Tibial nerve (tissue), 4 donors: ENCODE measurements around the gene DNAAF5. TPM values are rescaled to one million over a fixed set of nuclear protein-coding genes. Genes with fewer than 3 reads are reported as not detected.

Experiments
- DNase-seq, 2 donors: peaks; one replicate each; pipeline ENCODE4 v3.0.0-alpha.2; 2019; ENCODE audit warnings: low spot score in 2 of 2
- H3K27ac ChIP-seq, 4 donors: fragments of 200-600 bp; sonication (generic) in 3 of 4; one replicate each; pipeline ENCODE4 v1.5.1; 2017 to 2019; ENCODE audit warnings: mild to moderate bottlenecking in 1 of 4
- H3K27me3 ChIP-seq, 2 donors: fragments of 200-600 bp; sonication (generic) in 1 of 2; one replicate each; pipeline versions ENCODE4 v1.5.1 to v1.6.0; 2017 to 2019
- H3K36me3 ChIP-seq, 3 donors: fragments of 200-600 bp; sonication (generic); one replicate each; pipeline ENCODE4 v1.5.1; 2018 to 2019
- H3K4me1 ChIP-seq, 4 donors: fragments of 200-600 bp; sonication (generic) in 3 of 4; one replicate each; pipeline ENCODE4 v1.5.1; 2017 to 2019
- H3K4me3 ChIP-seq, 4 donors: fragments of 200-600 bp; sonication (generic) in 3 of 4; one replicate each; pipeline ENCODE4 v1.5.1; 2017 to 2019; ENCODE audit warnings: mild to moderate bottlenecking in 1 of 4, moderate library complexity in 1 of 4
- H3K9me3 ChIP-seq, 4 donors: fragments of 200-600 bp; sonication (generic) in 3 of 4; one replicate each; pipeline ENCODE4 v1.5.1; 2017 to 2019
- CTCF ChIP-seq, 5 experiments: fragments of 200-600 bp in 3 of 5; fragments of 450-650 bp in 2 of 5; sonication (generic) in 3 of 5; IDR thresholded peaks; one replicate each; pipeline ENCODE4 v1.5.1; 2016 to 2019; ENCODE audit warnings: antibody characterized with exemption in 5 of 5, mild to moderate bottlenecking in 3 of 5, moderate library complexity in 2 of 5
- EP300 ChIP-seq, 2 donors: sonication (generic); formaldehyde crosslinking; IDR thresholded peaks; one replicate each; pipeline ENCODE4 v1.6.1; 2017; ENCODE audit warnings: antibody characterized with exemption in 2 of 2, mild to moderate bottlenecking in 1 of 2
- POLR2A ChIP-seq, 2 donors: fragments of 450-650 bp; IDR thresholded peaks; one replicate each; pipeline ENCODE4 v1.6.1; 2017; ENCODE audit warnings: antibody characterized with exemption in 2 of 2, mild to moderate bottlenecking in 2 of 2, moderate library complexity in 2 of 2
- WGBS, 2 donors: methylation state at CpG; one replicate each; pipeline ENCODE4 v1.1.5; 2018; 5-methylcytosine and 5-hydroxymethylcytosine counted together
- total RNA-seq, 4 donors: library from RNA; depleted of rRNA; stranded (reverse); fragments of >200 nt; gene quantifications; one replicate each; pipeline ENCODE4 v1.1.0, GENCODE V29; 2016

The DNAAF5 gene
- total RNA-seq, 4 donors from 2014 or later, result 26.0 to 56.7 (median 41.6) TPM

- no peak overlapping the region for H3K4me3 ChIP-seq
- 94 to 98% methylated on average over 20 of the region's 20 CpGs for WGBS, 2 donors
Observed at GRCh38 chr7:744854-745430, 18.4 kb downstream of the DNAAF5 start.

DNA sequence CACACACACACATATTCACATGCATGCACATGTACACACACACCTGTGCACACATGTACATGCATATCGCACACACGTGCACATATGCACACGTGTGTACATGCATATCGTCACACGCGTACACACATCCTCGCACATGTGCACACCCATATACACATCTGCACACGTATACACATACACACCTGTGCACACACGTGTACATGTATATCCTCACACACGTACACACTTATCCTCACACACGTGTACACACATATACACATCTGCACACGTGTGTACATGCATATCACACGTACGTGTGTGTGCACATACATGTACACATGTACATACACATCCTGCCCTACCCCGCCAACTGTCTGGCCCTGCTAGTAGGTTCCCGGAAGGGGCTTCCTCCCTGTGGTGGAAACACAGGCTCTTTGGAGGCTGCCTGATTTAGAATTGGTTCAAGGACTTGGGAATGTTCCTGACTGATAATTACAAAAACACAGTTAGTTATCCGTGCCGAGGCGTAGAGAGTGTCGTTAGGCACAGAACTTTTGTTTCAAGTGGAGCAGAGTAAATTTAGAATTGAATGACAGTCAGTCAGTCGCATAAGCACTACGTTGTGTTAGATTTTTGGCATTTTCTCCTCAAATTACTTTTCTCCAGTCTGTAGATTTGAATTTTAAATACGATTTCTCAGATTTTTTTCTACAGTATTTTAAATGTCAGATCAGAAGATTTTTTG, 19.1 kb downstream of the DNAAF5 start:
- no peaks in the 10 kb centered on the region for H3K27me3 ChIP-seq
- peaks cover 0 to 64% (median 4%) of the 10 kb centered on the region in 3 donors for H3K36me3 ChIP-seq
- TF ChIP-seq CTCF (IDR thresholded peaks at IDR 0.05), result no peak
- no peak for TF ChIP-seq EP300 (IDR thresholded peaks at IDR 0.05)
- no peak for TF ChIP-seq POLR2A (IDR thresholded peaks at IDR 0.05)
- no peaks in the 10 kb centered on the region for H3K9me3 ChIP-seq
- no peak overlapping the region for H3K4me3 ChIP-seq
- H3K27ac ChIP-seq, result no peak overlapping the region
- H3K4me1 ChIP-seq, result peaks cover 0 to 12% (median 0%) of the 10 kb centered on the region in 4 donors
- DNase-seq, result no peak
- WGBS, 2 donors, result 93 to 94% methylated on average over 23 of the region's 23 CpGs

More at GRCh38 chr7:744854-745430, 18.4 kb downstream of the DNAAF5 start:
- peaks cover 0 to 68% (median 7%) of the 10 kb centered on the region in 3 donors for H3K36me3 ChIP-seq
- no peak overlapping the region for H3K27ac ChIP-seq
- TF ChIP-seq POLR2A (IDR thresholded peaks at IDR 0.05) (no peak), EP300 (IDR thresholded peaks at IDR 0.05) (no peak), CTCF (IDR thresholded peaks at IDR 0.05) (no peak)
- H3K9me3 ChIP-seq, result no peaks in the 10 kb centered on the region
- peaks cover 0 to 12% (median 0%) of the 10 kb centered on the region in 4 donors for H3K4me1 ChIP-seq
- H3K27me3 ChIP-seq, result no peaks in the 10 kb centered on the region
- DNase-seq, result no peak

GRCh38 chr7:746155-747061, 19.9 kb downstream of the DNAAF5 start:
- no peak for TF ChIP-seq POLR2A (IDR thresholded peaks at IDR 0.05)
- no peak for TF ChIP-seq EP300 (IDR thresholded peaks at IDR 0.05)
- TF ChIP-seq CTCF (IDR thresholded peaks at IDR 0.05), result no peak

DNA sequence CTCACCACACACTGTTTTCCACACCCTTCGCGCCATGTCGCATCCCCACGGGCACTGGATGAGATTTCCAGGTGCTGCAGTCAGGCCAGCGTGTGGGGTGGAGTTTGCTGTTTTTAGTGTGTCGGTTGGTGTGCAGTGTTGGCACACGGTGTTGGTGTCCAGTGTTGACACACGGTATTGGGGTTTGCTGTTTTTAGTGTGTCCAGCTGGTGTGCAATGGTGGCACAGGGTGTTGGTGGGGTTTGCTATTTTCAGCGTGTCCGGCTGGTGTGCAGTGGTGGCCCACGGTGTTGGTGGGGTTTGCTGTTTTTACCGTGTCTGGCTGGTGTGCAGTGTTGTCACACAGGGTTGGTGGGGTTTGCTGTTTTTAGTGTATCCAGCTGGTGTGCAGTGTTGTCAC, 20.7 kb downstream of the DNAAF5 start:
- no peak overlapping the region for H3K4me3 ChIP-seq
- H3K36me3 ChIP-seq, result peaks cover 0 to 63% (median 0%) of the 10 kb centered on the region in 3 donors
- H3K27me3 ChIP-seq, result no peaks in the 10 kb centered on the region
- peaks cover 0 to 12% (median 0%) of the 10 kb centered on the region in 4 donors for H3K4me1 ChIP-seq
- no peak for TF ChIP-seq POLR2A (IDR thresholded peaks at IDR 0.05)
- no peak for TF ChIP-seq CTCF (IDR thresholded peaks at IDR 0.05)
- TF ChIP-seq EP300 (IDR thresholded peaks at IDR 0.05), result no peak
- H3K9me3 ChIP-seq, result no peaks in the 10 kb centered on the region
- H3K27ac ChIP-seq, result no peak overlapping the region
- DNase-seq, result no peak
- WGBS, 2 donors, result 86 to 91% methylated on average over 10 to 12 of the region's 12 CpGs

More at GRCh38 chr7:746155-747061, 19.9 kb downstream of the DNAAF5 start:
- Histone ChIP-seq H3K4me1 (peaks cover 0 to 12% (median 0%) of the 10 kb centered on the region in 4 donors), H3K4me3 (no peak overlapping the region), H3K27me3 (no peaks in the 10 kb centered on the region), H3K9me3 (no peaks in the 10 kb centered on the region), H3K36me3 (peaks cover 0 to 64% (median 0%) of the 10 kb centered on the region in 3 donors), H3K27ac (no peak overlapping the region)
- no peak for DNase-seq
- 92 to 94% methylated on average over 40 of the region's 40 CpGs for WGBS, 2 donors
